Mesendoderm (in vitro differentiated cells): ENCODE results near the gene MRPL58.

Source experiments
- DNase-seq: peaks from one replicate; pipeline ENCODE4 v3.0.0; 2013
- H2AK5ac ChIP-seq: 2 replicates; pipeline ENCODE4 v1.6.1; 2013; ENCODE audit warnings: low read length, inconsistent platforms
- H2BK120ac ChIP-seq: 2 replicates; pipeline ENCODE4 v1.6.1; 2013; ENCODE audit warnings: low read depth, mild to moderate bottlenecking, low read length, moderate library complexity, mixed read lengths
- H2BK15ac ChIP-seq: replicated peaks from 2 replicates; pipeline ENCODE4 v1.6.1; 2013; ENCODE audit warnings: low read depth, mild to moderate bottlenecking, moderate library complexity
- H2BK5ac ChIP-seq: 2 replicates; pipeline ENCODE4 v1.6.1; 2013; ENCODE audit warnings: low read length, inconsistent platforms
- H3K18ac ChIP-seq: 2 replicates; pipeline ENCODE4 v1.6.1; 2013; ENCODE audit warnings: mild to moderate bottlenecking, low read length, mixed read lengths
- H3K23ac ChIP-seq: one replicate; pipeline ENCODE4 v1.6.1; 2013; ENCODE audit warnings: low read length
- H3K27ac ChIP-seq: 2 replicates; pipeline ENCODE4 v1.5.1; 2013; ENCODE audit warnings: low read depth, mild to moderate bottlenecking, inconsistent platforms, low read length, moderate library complexity
- H3K27me3 ChIP-seq: 2 replicates; pipeline ENCODE4 v1.6.1; 2013; ENCODE audit warnings: low read length, control low read depth, mild to moderate bottlenecking, inconsistent platforms; ENCODE audit not compliant: insufficient read depth, poor library complexity
- H3K36me3 ChIP-seq: 2 replicates; pipeline ENCODE4 v1.6.1; 2013; ENCODE audit warnings: low read length, inconsistent platforms; ENCODE audit not compliant: control insufficient read depth, insufficient read depth
- H3K4ac ChIP-seq: one replicate; pipeline ENCODE4 v1.6.1; 2013; ENCODE audit warnings: low read depth, mild to moderate bottlenecking, low read length, moderate library complexity
- H3K4me1 ChIP-seq: 2 replicates; pipeline ENCODE4 v1.6.1; 2013; ENCODE audit warnings: low read depth, low read length, inconsistent platforms; ENCODE audit not compliant: control insufficient read depth
- H3K4me2 ChIP-seq: 2 replicates; pipeline ENCODE4 v1.6.1; 2013; ENCODE audit warnings: low read length
- H3K4me3 ChIP-seq: 2 replicates; pipeline ENCODE4 v1.5.1; 2013; ENCODE audit warnings: mild to moderate bottlenecking, low read length
- H3K56ac ChIP-seq: one replicate; pipeline ENCODE4 v1.6.1; 2013; ENCODE audit warnings: low read length
- H3K79me1 ChIP-seq: 2 replicates; pipeline ENCODE4 v1.6.1; 2013; ENCODE audit warnings: low read length, inconsistent platforms
- H3K79me2 ChIP-seq: 2 replicates; pipeline ENCODE4 v1.6.1; 2013; ENCODE audit warnings: mild to moderate bottlenecking, low read length; ENCODE audit not compliant: control insufficient read depth, insufficient read depth
- H3K9ac ChIP-seq: 2 replicates; pipeline ENCODE4 v1.6.1; 2013; ENCODE audit warnings: low read length, inconsistent platforms
- H4K5ac ChIP-seq: one replicate; pipeline ENCODE4 v1.6.1; 2013; ENCODE audit warnings: low read length
- H4K8ac ChIP-seq: one replicate; pipeline ENCODE4 v1.6.1; 2013; ENCODE audit warnings: low read depth, mild to moderate bottlenecking, control low read depth, low read length, moderate library complexity
- WGBS: extraction: QIAGEN DNeasy Blood & Tissue Kit; methylation state at CpG from one replicate; pipeline ENCODE4 v1.1.7; 2013; ENCODE audit warnings: low lambda C conversion rate, missing lambda C conversion rate; ENCODE audit not compliant: insufficient coverage; ENCODE audit errors: extremely low coverage; 5-methylcytosine and 5-hydroxymethylcytosine counted together

The MRPL58 gene

GRCh38 chr17:74998783-74999182, 13.7 kb upstream of the MRPL58 start:
- H2BK15ac ChIP-seq, result no peak overlapping the region
- H3K79me1 ChIP-seq, result peaks cover 4% of the 10 kb centered on the region
- H4K8ac ChIP-seq, result no peak overlapping the region
- no peak overlapping the region for H2BK120ac ChIP-seq
- no peak for DNase-seq
- no peak overlapping the region for H3K27ac ChIP-seq
- no peak overlapping the region for H3K4me2 ChIP-seq
- no peaks in the 10 kb centered on the region for H3K4me1 ChIP-seq
- H3K27me3 ChIP-seq, result no peaks in the 10 kb centered on the region
- no peak overlapping the region for H3K18ac ChIP-seq
- H3K4me3 ChIP-seq, result no peak overlapping the region
- H3K9ac ChIP-seq, result no peak overlapping the region
- peaks cover 13% of the 10 kb centered on the region for H3K36me3 ChIP-seq
- H3K23ac ChIP-seq, result no peak overlapping the region
- H3K4ac ChIP-seq, result no peak overlapping the region
- H3K56ac ChIP-seq, result no peak overlapping the region
- WGBS, result no CpG with 5 or more reads among the region's 6 CpGs
- H4K5ac ChIP-seq, result no peak overlapping the region
- no peak overlapping the region for H2AK5ac ChIP-seq
- H3K79me2 ChIP-seq, result no peaks in the 10 kb centered on the region
- H2BK5ac ChIP-seq, result no peak overlapping the region

DNA sequence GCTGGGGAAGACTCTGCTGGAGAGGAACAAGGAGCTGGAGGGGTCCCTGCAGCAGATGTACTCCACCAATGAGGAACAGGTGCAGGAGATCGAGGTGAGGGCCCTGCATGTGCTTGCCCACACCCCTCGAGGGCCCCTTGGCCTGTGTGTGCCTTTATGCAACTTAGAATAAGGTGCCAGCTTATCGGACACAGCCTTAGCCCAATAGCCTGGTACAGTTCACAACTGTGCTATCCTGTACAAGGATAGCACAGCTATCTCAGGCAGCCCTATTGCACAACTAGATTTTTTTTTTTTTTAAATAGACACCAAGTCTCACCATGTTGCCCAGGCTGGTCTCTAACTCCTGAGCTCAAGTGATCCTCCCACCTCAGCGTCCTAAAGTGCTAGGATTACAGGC, 12.9 kb upstream of the MRPL58 start:
- no peak overlapping the region for H3K9ac ChIP-seq
- H4K8ac ChIP-seq, result no peak overlapping the region
- no peak for DNase-seq
- H3K4me3 ChIP-seq, result no peak overlapping the region
- no peak overlapping the region for H2BK120ac ChIP-seq
- no peak overlapping the region for H4K5ac ChIP-seq
- no peak overlapping the region for H3K23ac ChIP-seq
- H3K79me1 ChIP-seq, result peaks cover 4% of the 10 kb centered on the region
- no peak overlapping the region for H3K4ac ChIP-seq
- no peak overlapping the region for H3K18ac ChIP-seq
- no peak overlapping the region for H2BK15ac ChIP-seq
- H3K27ac ChIP-seq, result no peak overlapping the region
- no CpG with 5 or more reads among the region's 4 CpGs for WGBS
- H3K36me3 ChIP-seq, result peaks cover 13% of the 10 kb centered on the region
- H2AK5ac ChIP-seq, result no peak overlapping the region
- H3K4me2 ChIP-seq, result no peak overlapping the region
- no peak overlapping the region for H2BK5ac ChIP-seq
- no peaks in the 10 kb centered on the region for H3K79me2 ChIP-seq
- H3K27me3 ChIP-seq, result no peaks in the 10 kb centered on the region
- H3K4me1 ChIP-seq, result no peaks in the 10 kb centered on the region
- no peak overlapping the region for H3K56ac ChIP-seq

DNA sequence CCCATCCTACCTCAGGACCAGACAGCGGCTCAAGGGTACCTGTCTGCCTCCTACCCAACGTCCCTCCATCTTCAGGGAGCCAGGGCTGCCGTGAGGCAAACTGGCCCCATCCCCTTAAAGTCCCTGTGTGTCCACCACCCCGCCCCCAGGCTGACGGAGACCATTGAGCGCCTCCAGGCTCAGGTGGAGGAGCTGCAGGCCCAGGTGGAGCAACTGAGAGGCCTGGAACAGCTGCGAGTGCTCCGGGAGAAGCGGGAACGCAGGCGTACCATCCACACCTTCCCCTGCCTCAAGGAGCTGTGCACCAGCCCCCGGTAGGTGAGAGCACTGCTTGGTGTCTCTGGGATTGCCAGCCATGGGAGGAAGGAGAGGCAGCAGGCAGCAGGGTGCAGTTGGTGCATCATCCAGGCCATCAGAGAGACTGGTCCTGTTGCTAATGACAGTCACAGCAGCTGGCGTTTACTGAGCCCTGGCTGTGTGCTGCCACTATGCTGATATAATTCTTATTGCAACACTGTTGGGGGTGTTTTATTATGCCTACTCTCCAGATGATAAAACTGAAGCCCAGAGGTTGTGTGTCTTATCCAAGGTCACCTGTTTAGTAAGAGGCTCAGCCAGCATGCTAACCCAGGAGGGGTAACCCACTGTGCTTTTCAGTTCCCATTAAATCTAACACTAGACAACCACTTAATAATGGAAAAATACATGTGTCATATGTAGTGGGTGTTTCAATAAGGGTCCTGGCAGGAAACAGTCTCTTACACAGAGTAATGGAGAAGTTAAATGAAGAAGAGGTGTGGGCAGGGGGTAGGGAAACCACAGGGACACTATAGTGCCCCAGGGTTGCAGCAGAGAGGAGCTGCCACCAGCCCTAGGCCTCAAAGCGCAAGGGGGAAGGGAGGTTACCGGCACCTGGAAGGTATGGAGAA, 10.3 kb upstream of the MRPL58 start:
- H2BK5ac ChIP-seq, result no peak overlapping the region
- H3K4ac ChIP-seq, result no peak overlapping the region
- H3K4me1 ChIP-seq, result no peaks in the 10 kb centered on the region
- H3K4me3 ChIP-seq, result no peak overlapping the region
- H3K27ac ChIP-seq, result no peak overlapping the region
- no peak overlapping the region for H3K56ac ChIP-seq
- no peak overlapping the region for H2BK120ac ChIP-seq
- no peak overlapping the region for H2AK5ac ChIP-seq
- no peaks in the 10 kb centered on the region for H3K79me2 ChIP-seq
- no peak overlapping the region for H3K4me2 ChIP-seq
- H4K8ac ChIP-seq, result no peak overlapping the region
- no peak overlapping the region for H4K5ac ChIP-seq
- no peaks in the 10 kb centered on the region for H3K27me3 ChIP-seq
- H2BK15ac ChIP-seq, result no peak overlapping the region
- H3K9ac ChIP-seq, result no peak overlapping the region
- WGBS, result no CpG with 5 or more reads among the region's 15 CpGs
- peaks cover 13% of the 10 kb centered on the region for H3K36me3 ChIP-seq
- peaks cover 4% of the 10 kb centered on the region for H3K79me1 ChIP-seq
- H3K18ac ChIP-seq, result no peak overlapping the region
- no peak for DNase-seq
- no peak overlapping the region for H3K23ac ChIP-seq

- Histone ChIP-seq H3K79me2 (no peaks in the 10 kb centered on the region), H3K4me1 (no peaks in the 10 kb centered on the region), H3K27ac (no peak overlapping the region), H3K4ac (no peak overlapping the region), H2BK15ac (no peak overlapping the region), H2BK120ac (no peak overlapping the region), H3K56ac (no peak overlapping the region), H4K8ac (no peak overlapping the region), H2BK5ac (no peak overlapping the region), H3K9ac (no peak overlapping the region), H3K23ac (no peak overlapping the region), H2AK5ac (no peak overlapping the region), H3K4me3 (no peak overlapping the region), H3K36me3 (peaks cover 13% of the 10 kb centered on the region), H3K4me2 (no peak overlapping the region), H3K79me1 (peaks cover 2% of the 10 kb centered on the region), H4K5ac (no peak overlapping the region), H3K27me3 (no peaks in the 10 kb centered on the region), H3K18ac (no peak overlapping the region)
- WGBS, result no CpG with 5 or more reads among the region's 76 CpGs
- no peak for DNase-seq
Measured at GRCh38 chr17:75003070-75003956, 9.2 kb upstream of the MRPL58 start.

- peaks cover 13% of the 10 kb centered on the region for H3K36me3 ChIP-seq
- DNase-seq, result no peak
- WGBS, result no CpG with 5 or more reads among the region's 19 CpGs
Measured at GRCh38 chr17:75003957-75004355, 8.5 kb upstream of the MRPL58 start.

More at GRCh38 chr17:75003957-75004355, 8.5 kb upstream of the MRPL58 start:
- Histone ChIP-seq H3K79me2 (no peaks in the 10 kb centered on the region), H2BK5ac (no peak overlapping the region), H3K56ac (no peak overlapping the region), H4K8ac (no peak overlapping the region), H3K27ac (no peak overlapping the region), H3K18ac (no peak overlapping the region), H3K9ac (no peak overlapping the region), H2BK120ac (no peak overlapping the region), H3K4me3 (no peak overlapping the region), H3K23ac (no peak overlapping the region), H2AK5ac (no peak overlapping the region), H3K27me3 (no peaks in the 10 kb centered on the region), H2BK15ac (no peak overlapping the region), H4K5ac (no peak overlapping the region), H3K4ac (no peak overlapping the region), H3K4me1 (no peaks in the 10 kb centered on the region), H3K79me1 (peaks cover 2% of the 10 kb centered on the region), H3K4me2 (no peak overlapping the region)
